ENCODE data around the gene OGT.
A peak's percentile ranks its signal among the peaks of the same experiment; 100 is the strongest.
"Not testable (repeated sequence)": the region's sequence is repeated elsewhere in the genome, so short reads cannot be mapped to it uniquely, and the experiment has no call there.

Gene OGT

DNA sequence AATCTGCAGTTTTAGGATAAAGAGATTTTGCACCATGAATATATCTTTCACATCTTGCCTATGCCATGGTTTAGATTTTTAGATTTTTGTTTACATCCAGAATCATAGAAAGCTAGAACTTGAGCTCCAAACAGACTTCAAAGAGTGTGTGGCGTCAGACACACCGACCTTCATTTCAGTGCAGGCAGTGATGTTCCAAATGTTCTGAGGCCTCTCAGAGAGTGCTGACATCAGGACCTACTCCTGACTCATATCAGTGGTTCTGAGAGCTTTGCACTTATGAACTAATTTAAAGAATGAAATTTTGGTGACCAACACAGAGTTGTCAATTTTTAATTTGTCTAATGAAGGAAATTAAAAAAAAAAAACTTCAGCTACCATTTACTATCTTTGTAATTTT is 67.1 kb downstream of the OGT start:
- no peak overlapping the region for H3K27ac Mint-ChIP-seq
- H3K36me3 Mint-ChIP-seq, result peaks cover 96% of the 10 kb centered on the region
- no peaks in the 10 kb centered on the region for H3K9me3 Mint-ChIP-seq
- H3K4me3 Mint-ChIP-seq, result no peak overlapping the region
- DNase-seq (ENCODE audit: low spot score in 2 of 2) (no peak), ATAC-seq (no peak)
- H3K4me1 Mint-ChIP-seq, result peaks cover 7% of the 10 kb centered on the region

DNA sequence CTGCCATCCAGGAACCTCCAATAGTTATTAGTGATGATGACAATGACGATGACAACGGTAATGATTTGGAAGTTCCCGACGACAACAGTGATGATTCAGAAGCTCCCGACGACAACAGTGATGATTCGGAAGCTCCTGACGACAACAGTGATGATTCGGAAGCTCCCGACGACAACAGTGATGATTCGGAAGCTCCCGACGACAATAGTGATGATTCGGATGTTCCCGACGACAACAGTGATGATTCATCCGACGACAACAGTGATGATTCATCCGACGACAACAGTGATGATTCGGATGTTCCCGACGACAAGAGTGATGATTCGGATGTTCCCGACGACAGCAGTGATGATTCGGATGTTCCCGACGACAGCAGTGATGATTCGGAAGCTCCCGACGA is 70.7 kb downstream of the OGT start:
- Mint-ChIP-seq H3K4me1 (peaks cover 33% of the 10 kb centered on the region), H3K9me3 (no peaks in the 10 kb centered on the region), H3K4me3 (no peak overlapping the region), H3K27ac (peak overlapping the region; percentile 90), H3K36me3 (peaks cover 96% of the 10 kb centered on the region)
- DNase-seq (ENCODE audit: low spot score in 2 of 2) (no peak), ATAC-seq (no peak)

DNA sequence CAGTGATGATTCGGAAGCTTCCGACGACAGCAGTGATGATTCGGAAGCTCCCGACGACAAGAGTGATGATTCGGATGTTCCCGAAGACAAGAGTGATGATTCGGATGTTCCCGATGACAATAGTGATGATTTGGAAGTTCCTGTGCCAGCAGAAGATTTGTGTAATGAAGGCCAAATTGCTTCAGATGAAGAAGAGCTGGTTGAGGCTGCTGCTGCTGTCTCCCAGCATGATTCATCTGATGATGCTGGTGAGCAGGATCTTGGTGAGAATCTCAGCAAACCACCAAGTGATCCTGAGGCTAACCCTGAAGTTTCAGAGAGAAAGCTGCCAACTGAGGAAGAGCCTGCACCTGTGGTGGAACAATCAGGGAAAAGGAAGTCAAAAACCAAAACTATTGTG is 71.2 kb downstream of the OGT start:
- Mint-ChIP-seq H3K36me3 (peaks cover 96% of the 10 kb centered on the region), H3K4me1 (peaks cover 38% of the 10 kb centered on the region), H3K9me3 (no peaks in the 10 kb centered on the region), H3K4me3 (no peak overlapping the region), H3K27ac (peak overlapping the region; percentile 90)
- ATAC-seq, result no peak
- DNase-seq (ENCODE audit: low spot score in 2 of 2), result no peak

DNA sequence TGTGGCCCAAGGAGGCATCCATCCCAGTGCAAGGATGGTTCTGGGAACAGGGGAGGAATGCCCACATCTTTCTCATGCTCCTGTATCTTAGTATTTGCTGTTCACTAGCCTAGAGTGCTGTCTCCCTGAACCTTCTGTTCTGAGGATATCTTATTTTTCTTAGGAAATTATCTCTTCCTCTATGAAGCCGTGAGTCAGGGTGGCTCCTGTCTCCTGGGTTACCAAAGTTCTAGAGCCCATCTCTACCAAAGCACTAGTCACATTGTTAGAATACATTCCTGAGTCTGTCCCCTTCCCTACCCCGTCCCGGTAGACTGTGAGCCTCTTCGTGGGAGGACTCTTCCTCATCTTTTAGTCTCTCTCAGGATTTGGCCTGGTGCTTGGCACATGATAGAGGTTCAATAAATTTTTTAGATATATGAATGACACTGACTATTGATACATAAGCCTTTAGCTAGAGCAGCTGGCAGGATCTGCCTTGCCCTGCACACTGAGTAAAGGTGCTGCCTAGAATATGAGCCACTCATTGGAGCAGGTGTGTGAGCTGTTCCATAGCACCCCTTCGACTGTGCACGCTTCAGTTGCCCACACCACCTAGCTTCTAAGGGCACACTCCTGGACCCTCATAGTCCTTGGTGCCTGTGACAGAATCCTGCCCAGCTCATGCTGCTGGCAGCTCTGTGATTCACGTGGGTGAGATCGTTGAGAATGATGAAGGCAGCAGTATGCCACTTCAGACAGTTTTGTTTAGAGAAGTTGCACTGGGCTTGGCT is 72.1 kb downstream of the OGT start:
- Mint-ChIP-seq H3K9me3 (no peaks in the 10 kb centered on the region), H3K36me3 (peaks cover 98% of the 10 kb centered on the region), H3K4me3 (no peak overlapping the region), H3K4me1 (peaks cover 42% of the 10 kb centered on the region), H3K27ac (peak overlapping the region; percentile 90)
- DNase-seq (ENCODE audit: low spot score in 2 of 2) (no peak), ATAC-seq (no peak)

DNA sequence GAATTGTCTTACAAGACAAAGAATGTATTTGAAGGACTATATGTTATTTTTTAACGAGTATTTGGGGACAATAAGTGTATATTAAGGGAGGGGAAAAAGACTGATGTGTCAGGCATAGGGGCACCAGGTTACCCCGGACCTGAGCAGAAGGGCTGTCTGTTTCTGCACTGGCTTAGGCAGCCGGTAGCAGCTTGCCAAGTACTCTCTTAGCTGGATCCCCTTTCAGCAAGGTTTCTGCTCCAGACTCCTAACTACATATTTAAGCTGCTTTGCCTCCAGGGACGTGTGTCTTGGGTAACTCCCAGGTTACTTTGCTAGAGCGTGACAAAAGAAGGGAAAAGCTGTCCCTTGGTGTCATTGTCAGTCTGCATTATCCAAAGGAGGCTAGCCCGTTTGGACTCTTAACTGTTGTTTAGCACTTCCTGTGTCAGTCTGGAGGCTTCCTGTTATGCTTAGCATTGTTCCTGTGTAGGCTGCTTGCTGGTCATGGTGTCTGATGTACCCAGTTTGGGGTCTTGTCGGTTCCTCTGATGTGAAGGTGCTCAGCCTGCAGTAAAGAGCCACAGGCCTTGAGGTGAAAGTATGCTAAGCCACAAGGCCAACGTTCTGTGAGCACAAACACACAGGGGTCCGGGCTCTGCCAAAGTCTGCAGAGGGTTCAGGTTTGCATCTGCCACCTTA is 73.8 kb downstream of the OGT start:
- Mint-ChIP-seq H3K9me3 (no peaks in the 10 kb centered on the region), H3K27ac (peak overlapping the region; percentile 53), H3K36me3 (peaks cover 98% of the 10 kb centered on the region), H3K4me1 (peaks cover 42% of the 10 kb centered on the region), H3K4me3 (peak overlapping the region; percentile 18)
- DNase-seq (ENCODE audit: low spot score in 2 of 2) (no peak), ATAC-seq (peak; percentile 70)

DNA sequence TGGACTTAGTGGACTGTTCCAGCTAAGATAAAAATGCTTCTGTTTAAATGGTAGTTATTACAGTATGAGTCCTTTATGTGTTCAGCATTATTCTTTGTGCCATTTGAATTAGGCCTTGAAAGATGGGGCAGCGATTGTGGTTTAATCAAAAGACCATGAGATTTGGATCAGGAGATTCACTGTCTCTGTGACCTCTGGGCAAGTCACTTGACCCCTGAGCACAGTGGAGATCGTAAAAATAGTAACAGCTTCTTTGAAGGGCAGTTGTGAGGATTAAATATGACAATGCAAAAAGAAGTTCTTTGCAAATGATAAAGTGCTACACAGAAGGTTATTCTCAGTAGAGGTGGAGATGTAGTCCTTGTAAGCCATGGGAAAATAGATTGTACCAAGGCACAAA is 74.6 kb downstream of the OGT start:
- DNase-seq (ENCODE audit: low spot score in 2 of 2) (no peak), ATAC-seq (no peak)
- peak overlapping the region; percentile 9 for H3K4me3 Mint-ChIP-seq
- peaks cover 42% of the 10 kb centered on the region for H3K4me1 Mint-ChIP-seq
- peaks cover 98% of the 10 kb centered on the region for H3K36me3 Mint-ChIP-seq
- H3K9me3 Mint-ChIP-seq, result no peaks in the 10 kb centered on the region
- H3K27ac Mint-ChIP-seq, result peak overlapping the region; percentile 53

DNA sequence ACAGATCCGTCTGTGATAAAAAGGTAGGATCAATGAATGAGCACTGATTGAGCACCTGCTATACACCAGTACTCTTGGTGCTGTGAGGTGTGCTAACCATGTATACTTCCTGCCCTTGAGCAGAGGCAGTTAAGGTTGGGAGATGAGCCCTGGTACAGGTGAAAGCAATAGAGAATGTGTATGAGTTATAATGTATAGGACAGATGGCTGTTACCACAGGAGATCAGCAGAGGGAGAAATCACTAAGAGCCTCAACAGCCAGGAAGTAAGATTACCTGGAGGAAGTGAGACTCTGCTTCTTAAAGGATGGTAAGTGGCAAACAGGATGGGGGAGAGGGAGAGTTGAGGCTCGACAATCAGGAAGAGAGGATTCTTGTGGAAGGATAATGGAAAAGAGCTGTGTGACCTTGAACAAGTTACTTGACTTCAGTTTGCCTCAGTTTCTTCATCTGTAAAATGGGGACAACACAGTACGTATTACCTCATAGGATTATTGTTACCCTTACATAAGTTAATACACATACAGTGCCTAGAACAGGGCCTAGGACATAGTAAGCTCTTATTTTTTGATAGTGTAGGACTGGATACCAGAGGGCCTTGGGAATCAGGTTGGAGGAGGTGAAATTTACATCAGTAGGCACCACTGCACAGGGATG is 76.3 kb downstream of the OGT start:
- H3K4me1 Mint-ChIP-seq, result peaks cover 42% of the 10 kb centered on the region
- no peaks in the 10 kb centered on the region for H3K9me3 Mint-ChIP-seq
- H3K36me3 Mint-ChIP-seq, result peaks cover 97% of the 10 kb centered on the region
- H3K27ac Mint-ChIP-seq, result peak overlapping the region; percentile 53
- ATAC-seq (no peak), DNase-seq (ENCODE audit: low spot score in 2 of 2) (no peak)
- H3K4me3 Mint-ChIP-seq, result no peak overlapping the region

DNA sequence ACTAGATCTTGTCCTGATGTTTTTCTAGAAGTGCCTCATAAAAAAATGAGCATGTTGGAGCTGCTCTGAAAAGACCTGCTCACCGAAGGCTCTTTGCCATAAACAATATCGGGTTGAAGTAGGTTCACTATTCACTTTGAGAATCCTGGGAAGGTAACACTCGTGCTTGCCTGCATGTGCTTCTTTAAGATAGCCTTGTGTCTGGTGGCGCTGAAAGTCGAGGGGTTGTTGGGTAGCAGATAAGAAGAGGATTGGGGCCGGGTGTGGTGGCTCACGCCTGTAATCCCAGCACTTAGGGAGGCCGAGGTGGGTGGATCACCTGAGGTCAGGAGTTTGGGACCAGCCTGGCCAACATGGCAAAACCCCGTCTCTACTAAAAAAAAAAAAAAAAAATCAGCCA is 78.8 kb downstream of the OGT start:
- not testable (repeated sequence) for H3K4me3 Mint-ChIP-seq, ATAC-seq
- H3K4me1 Mint-ChIP-seq, result peaks cover 47% of the 10 kb centered on the region

DNA sequence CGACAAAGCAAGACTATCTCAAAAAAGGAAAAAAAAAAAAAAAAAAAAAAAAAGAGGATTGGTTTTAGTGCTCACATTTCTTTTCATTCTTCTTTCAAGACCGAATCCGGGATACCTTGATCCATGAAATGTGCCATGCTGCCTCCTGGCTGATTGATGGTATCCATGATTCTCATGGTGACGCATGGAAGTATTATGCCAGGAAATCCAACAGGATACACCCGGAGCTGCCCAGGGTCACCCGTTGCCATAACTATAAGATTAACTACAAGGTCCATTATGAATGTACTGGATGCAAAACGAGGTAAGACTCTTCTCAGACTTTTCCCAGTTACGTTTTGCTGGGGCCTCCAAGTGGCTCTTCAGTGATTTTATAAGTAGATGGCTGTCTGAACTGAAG is 79.4 kb downstream of the OGT start:
- Mint-ChIP-seq H3K9me3 (no peaks in the 10 kb centered on the region), H3K4me1 (peaks cover 49% of the 10 kb centered on the region), H3K27ac (no peak overlapping the region), H3K36me3 (peaks cover 99% of the 10 kb centered on the region), H3K4me3 (no peak overlapping the region)
- no peak for DNase-seq (ENCODE audit: low spot score in 2 of 2)
- no peak for ATAC-seq

More for the DNA sequence above, 78.8 kb downstream of the OGT start:
- Mint-ChIP-seq H3K36me3 (peaks cover 98% of the 10 kb centered on the region), H3K27ac (peak overlapping the region; percentile 85)
- DNase-seq (ENCODE audit: low spot score in 2 of 2); H3K9me3 Mint-ChIP-seq: not testable (repeated sequence)

DNA sequence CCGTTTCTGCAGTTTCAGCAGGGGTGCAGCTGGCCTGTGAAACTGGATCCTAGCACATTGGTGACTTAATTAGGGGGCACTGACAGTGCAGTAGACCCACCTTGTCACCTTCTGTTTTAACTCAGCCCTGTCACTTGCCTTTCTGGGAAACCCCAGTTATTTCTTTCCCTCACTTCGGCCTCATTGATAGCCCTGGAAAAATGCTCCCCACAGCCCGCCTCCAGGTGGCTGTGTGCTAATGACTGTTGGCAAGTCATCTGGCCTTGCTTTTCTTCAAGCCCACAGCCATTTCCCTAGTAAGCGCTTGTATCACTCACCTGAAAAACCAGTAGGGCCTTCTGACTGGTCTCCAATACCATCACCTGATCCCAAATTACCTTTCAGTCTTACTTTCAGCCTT is 82.2 kb downstream of the OGT start:
- Mint-ChIP-seq H3K36me3 (peaks cover 89% of the 10 kb centered on the region), H3K4me3 (peak overlapping the region; percentile 83), H3K27ac (peak overlapping the region; percentile 95), H3K9me3 (no peaks in the 10 kb centered on the region), H3K4me1 (peaks cover 50% of the 10 kb centered on the region)
- DNase-seq (ENCODE audit: low spot score in 2 of 2) (no peak), ATAC-seq (no peak)

DNA sequence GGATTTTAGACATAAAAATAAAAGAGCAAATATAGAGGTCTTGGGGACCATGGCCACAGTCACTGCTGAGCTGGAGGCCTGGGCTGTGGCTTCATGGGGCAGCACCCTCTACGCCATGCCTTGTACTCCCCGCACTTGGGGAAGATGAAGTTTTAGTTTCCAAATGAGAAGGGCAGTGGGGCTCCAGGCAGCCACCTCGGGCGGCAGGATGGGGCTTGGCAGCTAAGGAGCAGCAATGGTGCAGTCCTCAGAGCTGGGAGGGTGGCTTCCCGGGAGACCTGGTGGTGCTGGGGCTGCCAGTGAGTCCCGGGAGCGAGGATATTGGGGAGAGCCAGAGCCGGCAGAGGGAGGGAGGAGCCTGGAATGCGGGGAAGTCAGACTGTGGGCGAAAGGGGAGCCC is 83.0 kb downstream of the OGT start:
- peak overlapping the region; percentile 95 for H3K27ac Mint-ChIP-seq
- no peaks in the 10 kb centered on the region for H3K9me3 Mint-ChIP-seq
- H3K36me3 Mint-ChIP-seq, result peaks cover 80% of the 10 kb centered on the region
- peaks cover 58% of the 10 kb centered on the region for H3K4me1 Mint-ChIP-seq
- ATAC-seq, result peak; percentile 44
- DNase-seq (ENCODE audit: low spot score in 2 of 2), result peak in 1 of 2 donors; percentile 62
- H3K4me3 Mint-ChIP-seq, result peak overlapping the region; percentile 83

DNA sequence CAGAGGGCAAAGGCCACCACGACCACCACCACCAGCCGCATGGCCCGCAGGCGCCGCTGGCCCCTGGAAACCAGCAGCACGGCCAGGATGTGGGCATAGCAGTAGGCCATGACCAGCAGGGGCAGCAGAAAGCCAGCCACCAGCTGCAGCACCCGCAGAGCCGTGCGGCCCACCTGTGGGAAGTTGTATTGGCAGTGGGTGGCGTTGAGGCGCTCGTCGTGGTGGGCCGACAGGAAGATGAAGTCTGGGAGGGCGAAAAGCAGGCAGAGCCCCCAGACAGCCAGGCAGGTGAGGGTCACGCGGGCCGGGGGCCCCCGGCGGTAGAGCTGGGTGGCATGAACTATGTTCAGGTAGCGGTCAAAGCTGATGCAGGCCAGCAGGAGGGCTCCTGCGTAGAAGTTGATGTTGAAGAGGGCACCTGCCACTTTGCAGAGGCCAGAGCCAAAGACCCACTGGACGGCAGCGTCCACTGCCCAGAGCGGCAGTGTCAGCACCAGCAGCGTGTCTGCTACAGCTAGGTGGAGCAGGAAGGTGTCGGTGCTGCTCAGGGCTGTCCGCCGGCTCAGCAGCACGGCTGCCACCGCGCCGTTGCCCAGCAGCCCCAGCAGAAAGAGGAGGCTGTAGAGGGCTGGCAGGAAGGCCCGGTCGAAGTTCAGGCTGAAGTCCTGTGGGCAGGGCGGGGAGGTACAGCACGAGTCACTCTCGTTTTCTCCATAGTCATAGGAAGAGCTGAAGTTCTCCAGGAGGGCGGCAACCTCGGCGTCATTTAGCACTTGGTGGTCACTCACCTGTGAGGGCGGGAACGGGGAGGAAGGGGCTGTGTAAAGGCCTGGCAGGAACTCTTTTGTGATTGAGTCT is 84.0 kb downstream of the OGT start:
- peak overlapping the region; percentile 95 for H3K27ac Mint-ChIP-seq
- H3K4me3 Mint-ChIP-seq, result peak overlapping the region; percentile 83
- peaks cover 63% of the 10 kb centered on the region for H3K4me1 Mint-ChIP-seq
- peak; percentile 23 for ATAC-seq
- H3K36me3 Mint-ChIP-seq, result peaks cover 74% of the 10 kb centered on the region
- H3K9me3 Mint-ChIP-seq, result no peaks in the 10 kb centered on the region
- DNase-seq (ENCODE audit: low spot score in 2 of 2), result peak in 1 of 2 donors; percentile 62

DNA sequence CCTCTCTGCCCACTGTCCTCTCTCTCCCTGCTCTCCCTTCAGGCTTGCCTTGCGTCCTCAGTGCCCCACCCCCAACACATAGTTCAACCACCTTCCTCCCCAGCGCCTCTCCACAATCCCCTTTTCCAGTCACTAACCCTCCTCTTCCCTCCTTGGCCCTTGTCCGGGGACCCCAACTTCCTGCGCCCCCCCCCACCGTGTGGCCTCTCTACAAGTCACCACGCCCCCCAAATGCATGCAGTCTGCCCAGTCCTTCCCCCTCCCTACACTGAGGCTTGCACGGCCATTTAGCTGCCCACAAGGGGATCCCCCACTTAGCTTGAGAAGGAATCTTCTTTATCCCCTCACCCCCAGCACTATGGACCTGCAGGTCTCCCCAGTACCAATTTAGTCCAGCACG is 84.8 kb downstream of the OGT start:
- DNase-seq (ENCODE audit: low spot score in 2 of 2), result no peak
- H3K36me3 Mint-ChIP-seq, result peaks cover 69% of the 10 kb centered on the region
- peak overlapping the region; percentile 95 for H3K27ac Mint-ChIP-seq
- ATAC-seq, result no peak
- no peaks in the 10 kb centered on the region for H3K9me3 Mint-ChIP-seq
- peak overlapping the region; percentile 83 for H3K4me3 Mint-ChIP-seq
- H3K4me1 Mint-ChIP-seq, result peaks cover 71% of the 10 kb centered on the region

DNA sequence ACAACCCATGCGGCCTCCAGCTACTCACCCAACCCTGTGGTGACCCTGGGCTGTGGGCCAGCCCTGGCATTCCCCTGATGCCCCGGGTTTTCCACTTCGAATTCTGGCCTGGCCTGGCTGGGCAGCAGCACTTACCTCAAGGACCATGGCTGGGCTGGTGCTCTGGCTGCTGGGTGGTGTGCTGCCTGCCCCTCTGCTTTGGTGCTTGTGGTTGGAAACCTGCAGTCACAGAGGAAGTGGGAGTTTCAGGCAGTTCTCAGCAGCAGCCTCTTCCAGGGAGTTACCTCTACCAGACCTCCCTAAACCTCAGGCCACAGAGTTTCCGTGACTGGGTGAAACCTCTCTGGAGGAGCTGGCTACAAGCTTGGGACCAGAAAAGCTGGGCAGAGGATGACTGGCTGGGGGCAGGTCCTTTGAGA is 85.4 kb downstream of the OGT start, which contains the start of gene CXCR3:
Gene CXCR3 (minus strand): TSS at position 209 of the 419 bp plus-strand sequence. CDS start 62 bp downstream, at position 147.
- Mint-ChIP-seq H3K27ac (peak within 1 kb of the TSS; percentile 95), H3K4me1 (peaks cover 77% of the 10 kb centered on the region), H3K4me3 (peak within 1 kb of the TSS; percentile 83), H3K9me3 (no peaks in the 10 kb centered on the region), H3K36me3 (peaks cover 64% of the 10 kb centered on the region)
- peak; percentile 41 to 80 for DNase-seq (ENCODE audit: low spot score in 2 of 2)
- peak; percentile 70 for ATAC-seq

DNA sequence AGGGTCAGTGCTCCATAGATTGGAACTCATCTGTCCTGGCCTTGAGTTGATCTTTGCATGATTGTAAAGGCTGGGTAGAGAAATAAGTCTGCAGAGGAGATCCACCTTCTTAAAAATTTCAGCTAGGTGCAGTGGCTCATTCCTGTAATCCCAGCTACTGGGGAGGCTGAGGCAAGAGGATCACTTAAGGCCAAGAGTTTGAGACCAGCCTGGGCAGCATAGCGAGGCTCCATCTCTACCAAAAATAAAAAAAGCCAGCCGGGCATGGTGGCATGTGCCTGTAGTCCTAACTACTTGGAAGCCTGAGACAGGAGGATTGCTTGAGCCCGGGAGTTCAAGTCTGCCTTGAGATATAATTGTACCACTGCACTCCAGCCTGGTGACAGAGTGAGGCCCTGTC is 85.9 kb downstream of the OGT start:
- peaks cover 60% of the 10 kb centered on the region for H3K36me3 Mint-ChIP-seq
- no peak for ATAC-seq
- peak overlapping the region; percentile 83 for H3K4me3 Mint-ChIP-seq
- no peak for DNase-seq (ENCODE audit: low spot score in 2 of 2)
- peak overlapping the region; percentile 95 for H3K27ac Mint-ChIP-seq
- no peaks in the 10 kb centered on the region for H3K9me3 Mint-ChIP-seq
- peaks cover 81% of the 10 kb centered on the region for H3K4me1 Mint-ChIP-seq
